ENCODE measurements around the gene RALA.

RALA gene

GRCh38 chr7:39614299-39614698 is 9.1 kb upstream of the RALA start:
- FAIRE-seq = no peak

- no peak for FAIRE-seq
Measured at GRCh38 chr7:39615350-39615975, 7.9 kb upstream of the RALA start.

- FAIRE-seq = no peak
Measured at GRCh38 chr7:39616138-39616537, 7.2 kb upstream of the RALA start.

- FAIRE-seq = no peak
Measured at GRCh38 chr7:39617005-39617404, 6.4 kb upstream of the RALA start.

- FAIRE-seq = no peak
Measured at GRCh38 chr7:39618868-39619267, 4.5 kb upstream of the RALA start.

GRCh38 chr7:39620486-39620885 is 2.9 kb upstream of the RALA start:
- no peak for FAIRE-seq

GRCh38 chr7:39621261-39621660 is 2.1 kb upstream of the RALA start:
- no peak for FAIRE-seq

- FAIRE-seq = no peak
Measured at GRCh38 chr7:39621784-39622411, 1.5 kb upstream of the RALA start.

- no peak for FAIRE-seq
Measured at GRCh38 chr7:39622609-39623008, 763 bp upstream of the RALA start.

GRCh38 chr7:39623732-39624441 is 515 bp downstream of the RALA start:
- no peak for FAIRE-seq

GRCh38 chr7:39624442-39624807 is 1.1 kb downstream of the RALA start:
- FAIRE-seq = no peak

- no peak for FAIRE-seq
Measured at GRCh38 chr7:39624935-39625694, 1.7 kb downstream of the RALA start.

- FAIRE-seq = no peak
Measured at GRCh38 chr7:39631736-39632308, 8.4 kb downstream of the RALA start.

- no peak for FAIRE-seq
Measured at GRCh38 chr7:39633563-39634477, 10.4 kb downstream of the RALA start.

- no peak for FAIRE-seq
Measured at GRCh38 chr7:39634478-39634805, 11.1 kb downstream of the RALA start.

- FAIRE-seq = no peak
Measured at GRCh38 chr7:39637400-39637799, 14.0 kb downstream of the RALA start.

- no peak for FAIRE-seq
Measured at GRCh38 chr7:39637963-39638485, 14.7 kb downstream of the RALA start.

- FAIRE-seq = no peak
Measured at GRCh38 chr7:39642896-39643295, 19.5 kb downstream of the RALA start.

- no peak for FAIRE-seq
Measured at GRCh38 chr7:39644170-39644569, 20.8 kb downstream of the RALA start.

- FAIRE-seq = no peak
Measured at GRCh38 chr7:39645482-39646407, 22.4 kb downstream of the RALA start.

GRCh38 chr7:39647816-39648215 is 24.4 kb downstream of the RALA start:
- no peak for FAIRE-seq
